ENCODE measurements around the gene BCAS1.

DNA sequence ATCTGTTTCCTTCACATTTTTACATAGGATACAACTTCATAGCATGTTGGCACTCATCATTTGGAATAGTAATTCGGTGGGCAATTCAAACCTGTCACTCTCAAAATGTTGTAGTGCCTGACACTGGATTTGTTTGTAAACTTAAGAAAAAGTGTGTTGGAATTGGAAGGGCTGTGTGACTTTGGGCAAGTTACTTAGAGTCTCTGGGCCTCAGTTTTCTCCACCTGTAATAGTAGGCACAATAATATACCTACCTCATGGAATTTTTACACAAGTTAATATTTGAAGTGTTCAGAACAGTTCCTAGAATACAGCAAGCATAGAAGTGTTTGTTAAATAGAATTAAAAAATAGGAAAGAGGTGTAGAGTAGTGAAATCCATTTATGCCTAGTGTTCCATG lies 15.0 kb upstream of the BCAS1 start:
- TF ChIP-seq, protein P1, sequence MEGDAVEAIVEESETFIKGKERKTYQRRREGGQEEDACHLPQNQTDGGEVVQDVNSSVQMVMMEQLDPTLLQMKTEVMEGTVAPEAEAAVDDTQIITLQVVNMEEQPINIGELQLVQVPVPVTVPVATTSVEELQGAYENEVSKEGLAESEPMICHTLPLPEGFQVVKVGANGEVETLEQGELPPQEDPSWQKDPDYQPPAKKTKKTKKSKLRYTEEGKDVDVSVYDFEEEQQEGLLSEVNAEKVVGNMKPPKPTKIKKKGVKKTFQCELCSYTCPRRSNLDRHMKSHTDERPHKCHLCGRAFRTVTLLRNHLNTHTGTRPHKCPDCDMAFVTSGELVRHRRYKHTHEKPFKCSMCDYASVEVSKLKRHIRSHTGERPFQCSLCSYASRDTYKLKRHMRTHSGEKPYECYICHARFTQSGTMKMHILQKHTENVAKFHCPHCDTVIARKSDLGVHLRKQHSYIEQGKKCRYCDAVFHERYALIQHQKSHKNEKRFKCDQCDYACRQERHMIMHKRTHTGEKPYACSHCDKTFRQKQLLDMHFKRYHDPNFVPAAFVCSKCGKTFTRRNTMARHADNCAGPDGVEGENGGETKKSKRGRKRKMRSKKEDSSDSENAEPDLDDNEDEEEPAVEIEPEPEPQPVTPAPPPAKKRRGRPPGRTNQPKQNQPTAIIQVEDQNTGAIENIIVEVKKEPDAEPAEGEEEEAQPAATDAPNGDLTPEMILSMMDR (conservative IDR thresholded peaks at IDR 0.05; ENCODE audit: low read length) = no peak
- TF ChIP-seq EZH2phosphoT487 (IDR thresholded peaks at IDR 0.05; ENCODE audit: borderline replicate concordance, low read depth, low read length) = no peak
